ENCODE data around the gene COG5. TPM values are rescaled to one million over a fixed set of nuclear protein-coding genes. Genes with fewer than 3 reads are reported as not detected.

COG5 gene
- total and polyA plus RNA-seq, 2 of the 4 experiments (the other 2 are of a cell fraction), result 18.5 to 27.4 TPM

GRCh38 chr7:107269790-107270189 lies 293.9 kb downstream of the COG5 start:
- Histone ChIP-seq H3K23ac (ENCODE audit: low read depth, low read length) (no peak overlapping the region), H3K9me1 (ENCODE audit: insufficient read depth, low read length) (no peaks in the 10 kb centered on the region), H3K14ac (replicated peaks; ENCODE audit: low read depth, low read length) (no peak overlapping the region), H2AK9ac (replicated peaks; ENCODE audit: low read depth, low read length, poor library complexity) (no peak overlapping the region), H3K4me1 (ENCODE audit: control insufficient read depth, insufficient read depth, low read length) (no peaks in the 10 kb centered on the region), H2BK20ac (ENCODE audit: low read depth, low read length) (no peak overlapping the region), H3K4me2 (ENCODE audit: low read depth, low read length) (no peak overlapping the region), H3K4me3 (ENCODE audit: insufficient read depth, low read depth, low read length) (no peak overlapping the region), H2BK15ac (ENCODE audit: low read depth, low read length) (no peak overlapping the region), H2BK120ac (ENCODE audit: low read depth, low read length) (no peak overlapping the region), H4K20me1 (ENCODE audit: insufficient read depth, low read length) (no peaks in the 10 kb centered on the region), H3K18ac (ENCODE audit: low read depth, low read length) (no peak overlapping the region), H3K56ac (ENCODE audit: extremely low read depth, insufficient read depth, low read length) (no peak overlapping the region), H4K8ac (ENCODE audit: low read depth in 2 of 2, low read length in 2 of 2) (no peak overlapping the region), H3K4ac (ENCODE audit: low read depth, low read length) (no peak overlapping the region), H3K27ac (ENCODE audit: insufficient read depth, low read length) (no peak overlapping the region), H3K79me1 (ENCODE audit: low read depth in 1 of 2, low read length in 2 of 2) (no peaks in the 10 kb centered on the region), H3K27me3 (ENCODE audit: control insufficient read depth, insufficient read depth, low read length) (no peaks in the 10 kb centered on the region), H2AFZ (replicated peaks; ENCODE audit: low read length, poor library complexity) (no peak overlapping the region), H4K5ac (ENCODE audit: low read depth, low read length) (no peak overlapping the region), H3K36me3 (ENCODE audit: control insufficient read depth, insufficient read depth, low read length) (0 out of 2 replicates have a peak, but pooled peaks cover 2% of the 10 kb centered on the region), H2AK5ac (ENCODE audit: low read depth, low read length) (no peak overlapping the region), H3K9ac (ENCODE audit: low read depth, low read length) (no peak overlapping the region), H2BK5ac (ENCODE audit: low read depth, low read length, poor library complexity, severe bottlenecking) (no peak overlapping the region), H4K91ac (ENCODE audit: insufficient read depth, low read depth, low read length) (no peak overlapping the region), H3K9me3 (ENCODE audit: control insufficient read depth, insufficient read depth, low read length) (no peaks in the 10 kb centered on the region)
- POLR2A ChIA-PET (ENCODE audit: unreplicated experiment), result no interaction called here
- intact Hi-C loops (cut with micrococcal nuclease), result no loop called here
- BruUV-seq (replicated peaks), result no TSS peak
- DNase-seq (no peak), ATAC-seq (ENCODE audit: low read depth) (no peak)
- TF ChIP-seq ELK1 (IDR thresholded peaks at IDR 0.05; ENCODE audit: borderline replicate concordance, low read depth, low read length), result no peak
- no CpG with 5 or more reads among the region's 3 CpGs for whole genome bisulfite sequencing, 2 experiments (ENCODE audit: extremely low coverage in 2 of 2, insufficient read length in 1 of 2)
- CTCF ChIA-PET, result no interaction called here
- in situ Hi-C loops (cut with MboI; ENCODE audit: low sequenced_read_pairs), result no loop called here
- dilution Hi-C loops (cut with HindIII; ENCODE audit: low sequenced_read_pairs, unreplicated experiment), result no loop called here

Data from IMR-90 (cell line).